WTC11 (cell line): ENCODE measurements around the gene COL18A1. TPM values are rescaled to one million over a fixed set of nuclear protein-coding genes. Genes with fewer than 3 reads are reported as not detected.

Experiments
- ATAC-seq: fragments of 200-7000 bp; cut with Tn5 transposase; 2 replicates; pipeline ENCODE4 v1.10.0; 2021; ENCODE audit warnings: mild to moderate bottlenecking, moderate library complexity
- CTCF ChIA-PET: fragments of 300-600 bp; sonication (Branson Sonifier 250); formaldehyde crosslinking; loops from one replicate; lab custom pipeline; 2021; ENCODE audit warnings: antibody characterized with exemption; lab: Charles Lee
- POLR2A ChIA-PET: fragments of 350-600 bp; sonication (Branson Sonifier 250); formaldehyde crosslinking; loops from one replicate; lab custom pipeline; 2021; ENCODE audit warnings: antibody characterized with exemption; lab: Charles Lee
- DNase-seq: peaks from one replicate; pipeline ENCODE4 v3.0.0; 2021; ENCODE audit warnings: low spot score
- H3K27ac Mint-ChIP-seq: 2 replicates; pipeline ENCODE4 v1.8.0; 2021; ENCODE audit warnings: mixed read lengths
- H3K27me3 Mint-ChIP-seq: 2 replicates; pipeline ENCODE4 v1.8.0; 2021; ENCODE audit warnings: low read depth, mild to moderate bottlenecking, moderate library complexity, mixed read lengths
- H3K36me3 Mint-ChIP-seq: 2 replicates; pipeline ENCODE4 v1.8.0; 2021; ENCODE audit warnings: mixed read lengths
- H3K4me1 Mint-ChIP-seq: 2 replicates; pipeline ENCODE4 v1.8.0; 2022; ENCODE audit warnings: mixed read lengths
- H3K4me3 Mint-ChIP-seq: 2 replicates; pipeline ENCODE4 v1.8.0; 2021; ENCODE audit warnings: mild to moderate bottlenecking, moderate library complexity, mixed read lengths
- H3K9me3 Mint-ChIP-seq: 2 replicates; pipeline ENCODE4 v1.8.0; 2021; ENCODE audit warnings: mixed read lengths
- ATF1 ChIP-seq: sonication (generic); formaldehyde crosslinking; IDR thresholded peaks from 2 replicates; pipeline ENCODE4 v1.8.1; 2023; ENCODE audit warnings: mild to moderate bottlenecking, moderate library complexity, missing genetic modification reagents
- GABPB1 ChIP-seq: sonication (generic); formaldehyde crosslinking; IDR thresholded peaks from 2 replicates; pipeline ENCODE4 v1.8.1; 2023; ENCODE audit warnings: mild to moderate bottlenecking, missing genetic modification reagents
- IRF2 ChIP-seq: sonication (generic); formaldehyde crosslinking; IDR thresholded peaks from 2 replicates; pipeline ENCODE4 v1.8.0; 2022; ENCODE audit warnings: low read depth, missing genetic modification reagents, borderline replicate concordance
- PRRX2 ChIP-seq: fragments of 250-450 bp; sonication (Bioruptor Pico); IDR thresholded peaks from 2 replicates; pipeline ENCODE4 v1.8.0; 2021; ENCODE audit warnings: mild to moderate bottlenecking
- RELA ChIP-seq: sonication (generic); formaldehyde crosslinking; IDR thresholded peaks from 2 replicates; pipeline ENCODE4 v1.8.1; 2022; ENCODE audit warnings: missing genetic modification reagents, mild to moderate bottlenecking, borderline replicate concordance
- SMAD4 ChIP-seq: sonication (generic); formaldehyde crosslinking; IDR thresholded peaks from 2 replicates; pipeline ENCODE4 v1.8.0; 2022; ENCODE audit warnings: mild to moderate bottlenecking, missing genetic modification reagents
- ZNF121 ChIP-seq: sonication (generic); formaldehyde crosslinking; IDR thresholded peaks from 2 replicates; pipeline ENCODE4 v1.8.0; 2023; ENCODE audit warnings: missing genetic modification reagents
- ZNF232 ChIP-seq: sonication (generic); formaldehyde crosslinking; IDR thresholded peaks from 2 replicates; pipeline ENCODE4 v1.8.0; 2022; ENCODE audit warnings: mild to moderate bottlenecking, missing genetic modification reagents
- ZNF317 ChIP-seq: sonication (generic); formaldehyde crosslinking; IDR thresholded peaks from 2 replicates; pipeline ENCODE4 v1.8.1; 2023; ENCODE audit warnings: low read depth, mild to moderate bottlenecking, moderate library complexity, missing genetic modification reagents, borderline replicate concordance
- ZNF423 ChIP-seq: fragments of 250-450 bp; sonication (Bioruptor Pico); IDR thresholded peaks from 2 replicates; pipeline ENCODE4 v2.1.2; 2022; ENCODE audit warnings: mild to moderate bottlenecking, moderate library complexity
- total RNA-seq: library from RNA; stranded (reverse); gene quantifications from 3 replicates; pipeline ENCODE4 v1.2.3, GENCODE V29; 2021
- TF ChIP-seq, protein P1 (sequence below): fragments of 250-450 bp; sonication (Bioruptor Pico); IDR thresholded peaks from 2 replicates; pipeline ENCODE4 v2.1.2; 2022; ENCODE audit warnings: mild to moderate bottlenecking, moderate library complexity
- TF ChIP-seq, protein P2 (sequence below): sonication (generic); formaldehyde crosslinking; IDR thresholded peaks from 2 replicates; pipeline ENCODE4 v1.8.1; 2022; ENCODE audit warnings: low read depth, mild to moderate bottlenecking, moderate library complexity, missing genetic modification reagents, borderline replicate concordance
- TF ChIP-seq, protein P3 (sequence below): sonication (generic); formaldehyde crosslinking; IDR thresholded peaks from 2 replicates; pipeline ENCODE4 v1.8.0; 2023; ENCODE audit warnings: mild to moderate bottlenecking, missing genetic modification reagents
- TF ChIP-seq, protein P4 (sequence below): fragments of 200-600 bp; IDR thresholded peaks from 2 replicates; pipeline ENCODE4 v1.8.0; 2022; ENCODE audit warnings: antibody characterized with exemption
- TF ChIP-seq, protein P5 (sequence below): sonication (generic); formaldehyde crosslinking; IDR thresholded peaks from 2 replicates; pipeline ENCODE4 v1.8.0; 2022; ENCODE audit warnings: missing genetic modification reagents
- TF ChIP-seq, protein P6 (sequence below): fragments of 250-450 bp; sonication (Bioruptor Pico); IDR thresholded peaks from 2 replicates; pipeline ENCODE4 v1.9.0; 2021; ENCODE audit warnings: mild to moderate bottlenecking, borderline replicate concordance

Gene COL18A1
- total RNA-seq, 1 experiment from 2014 or later = 231 TPM

DNA sequence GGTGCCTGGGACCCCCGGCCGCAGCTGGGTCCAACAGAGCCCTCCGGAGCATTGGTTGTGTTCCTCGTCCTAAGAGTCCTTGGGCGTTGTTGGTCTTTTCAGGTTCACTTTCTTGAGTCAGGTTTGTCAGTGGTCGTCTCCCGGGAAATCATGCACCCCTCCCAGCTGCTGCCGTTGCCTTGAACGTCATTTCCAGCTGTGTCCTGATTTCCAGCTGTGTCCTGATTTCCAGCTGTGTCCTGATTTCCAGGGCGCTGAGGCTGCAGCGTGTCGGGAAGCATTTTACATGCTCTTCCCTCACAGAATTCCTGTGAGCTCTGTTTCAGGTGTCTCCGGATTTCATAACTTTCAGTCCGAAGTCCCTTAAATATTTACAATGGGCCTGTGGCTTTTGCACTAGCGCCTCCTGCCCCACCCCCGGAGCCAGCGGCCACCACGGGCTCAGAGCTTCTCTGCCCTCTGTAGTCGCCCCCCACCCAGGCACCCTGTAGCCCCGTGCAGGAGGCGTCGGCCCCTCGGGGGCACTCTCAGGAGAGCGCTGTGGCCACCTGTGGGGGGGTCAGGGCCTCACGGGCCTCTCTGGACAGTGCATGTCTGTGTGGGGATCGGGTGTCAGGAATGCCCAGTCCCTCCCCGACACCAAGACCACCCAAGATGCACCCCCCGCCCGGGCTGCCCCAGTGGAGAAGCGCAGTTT lies 66.7 kb downstream of the COL18A1 start:
- POLR2A ChIA-PET = no interaction called here
- H3K27ac Mint-ChIP-seq = peak overlapping the region; percentile 89

DNA sequence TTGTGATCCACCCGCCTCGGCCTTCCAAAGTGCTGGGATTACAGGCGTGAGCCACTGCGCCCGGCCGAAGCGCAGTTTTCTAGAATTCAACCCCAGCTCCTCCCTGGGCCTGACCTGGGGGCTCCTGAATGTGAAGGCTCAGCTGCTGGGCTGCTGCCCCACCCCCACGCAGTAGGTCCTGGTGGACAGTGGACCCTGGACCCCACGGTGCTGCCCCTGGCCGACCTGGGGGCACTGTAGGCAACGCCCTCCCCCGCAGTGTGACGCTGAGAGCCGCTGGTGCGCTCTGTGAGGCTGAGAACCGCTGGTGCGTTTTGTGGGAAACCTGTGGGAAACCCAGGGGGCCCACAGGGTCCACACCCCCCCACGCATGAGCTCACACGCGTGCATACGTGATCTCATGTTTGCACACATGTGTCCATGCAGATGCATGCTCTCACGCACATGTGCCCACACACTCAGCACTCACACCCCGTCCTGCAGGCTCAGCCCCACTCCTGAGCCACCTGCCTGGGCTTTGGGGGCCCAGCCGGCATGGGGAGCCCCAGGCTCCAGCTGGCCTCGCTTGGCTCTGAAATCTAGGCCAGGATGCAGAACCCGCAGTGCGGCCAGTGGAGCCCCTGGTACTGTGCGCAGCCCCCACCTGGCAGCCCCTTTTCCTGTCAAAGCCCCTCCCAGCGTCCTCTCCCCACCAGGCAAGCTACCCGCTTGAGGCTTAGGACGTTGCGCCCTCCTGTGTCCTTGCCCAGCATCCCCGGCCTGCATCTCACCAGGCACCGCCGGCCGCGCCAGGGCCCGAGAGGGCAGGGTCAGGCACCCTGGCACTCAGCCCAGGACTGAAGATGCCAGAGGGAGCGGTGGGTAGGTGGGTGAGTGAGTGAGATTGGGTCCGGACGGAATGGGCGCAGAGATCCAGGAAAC lies 67.7 kb downstream of the COL18A1 start:
- H3K36me3 Mint-ChIP-seq = peaks cover 24% of the 10 kb centered on the region
- POLR2A ChIA-PET = interaction anchor here (0.9 kb wide), 1 partner anchor 11 kb away, joined by 3 read pairs; no protein-coding TSS in a partner anchor
- H3K27ac Mint-ChIP-seq = no peak overlapping the region
- H3K27me3 Mint-ChIP-seq = no peaks in the 10 kb centered on the region
- ATAC-seq (no peak), DNase-seq (no peak)
- H3K4me3 Mint-ChIP-seq = no peak overlapping the region
- peaks cover 8% of the 10 kb centered on the region for H3K4me1 Mint-ChIP-seq
- no peaks in the 10 kb centered on the region for H3K9me3 Mint-ChIP-seq
- CTCF ChIA-PET = interaction anchor here (1.7 kb wide), 2 partner anchors 33 to 164 kb away, joined by 3 to 6 read pairs; no protein-coding TSS in a partner anchor
- TF ChIP-seq PRRX2 (CRISPR knock-in tag) = no peak
- TF ChIP-seq ZNF121 (CRISPR knock-in tag) = no peak
- TF ChIP-seq, protein P1, sequence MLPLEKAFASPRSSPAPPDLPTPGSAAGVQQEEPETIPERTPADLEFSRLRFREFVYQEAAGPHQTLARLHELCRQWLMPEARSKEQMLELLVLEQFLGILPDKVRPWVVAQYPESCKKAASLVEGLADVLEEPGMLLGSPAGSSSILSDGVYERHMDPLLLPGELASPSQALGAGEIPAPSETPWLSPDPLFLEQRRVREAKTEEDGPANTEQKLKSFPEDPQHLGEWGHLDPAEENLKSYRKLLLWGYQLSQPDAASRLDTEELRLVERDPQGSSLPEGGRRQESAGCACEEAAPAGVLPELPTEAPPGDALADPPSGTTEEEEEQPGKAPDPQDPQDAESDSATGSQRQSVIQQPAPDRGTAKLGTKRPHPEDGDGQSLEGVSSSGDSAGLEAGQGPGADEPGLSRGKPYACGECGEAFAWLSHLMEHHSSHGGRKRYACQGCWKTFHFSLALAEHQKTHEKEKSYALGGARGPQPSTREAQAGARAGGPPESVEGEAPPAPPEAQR (CRISPR knock-in tag) = no peak
- TF ChIP-seq, protein P2, sequence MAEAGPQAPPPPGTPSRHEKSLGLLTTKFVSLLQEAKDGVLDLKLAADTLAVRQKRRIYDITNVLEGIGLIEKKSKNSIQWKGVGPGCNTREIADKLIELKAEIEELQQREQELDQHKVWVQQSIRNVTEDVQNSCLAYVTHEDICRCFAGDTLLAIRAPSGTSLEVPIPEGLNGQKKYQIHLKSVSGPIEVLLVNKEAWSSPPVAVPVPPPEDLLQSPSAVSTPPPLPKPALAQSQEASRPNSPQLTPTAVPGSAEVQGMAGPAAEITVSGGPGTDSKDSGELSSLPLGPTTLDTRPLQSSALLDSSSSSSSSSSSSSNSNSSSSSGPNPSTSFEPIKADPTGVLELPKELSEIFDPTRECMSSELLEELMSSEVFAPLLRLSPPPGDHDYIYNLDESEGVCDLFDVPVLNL (CRISPR knock-in tag) = no peak
- TF ChIP-seq, protein P3, sequence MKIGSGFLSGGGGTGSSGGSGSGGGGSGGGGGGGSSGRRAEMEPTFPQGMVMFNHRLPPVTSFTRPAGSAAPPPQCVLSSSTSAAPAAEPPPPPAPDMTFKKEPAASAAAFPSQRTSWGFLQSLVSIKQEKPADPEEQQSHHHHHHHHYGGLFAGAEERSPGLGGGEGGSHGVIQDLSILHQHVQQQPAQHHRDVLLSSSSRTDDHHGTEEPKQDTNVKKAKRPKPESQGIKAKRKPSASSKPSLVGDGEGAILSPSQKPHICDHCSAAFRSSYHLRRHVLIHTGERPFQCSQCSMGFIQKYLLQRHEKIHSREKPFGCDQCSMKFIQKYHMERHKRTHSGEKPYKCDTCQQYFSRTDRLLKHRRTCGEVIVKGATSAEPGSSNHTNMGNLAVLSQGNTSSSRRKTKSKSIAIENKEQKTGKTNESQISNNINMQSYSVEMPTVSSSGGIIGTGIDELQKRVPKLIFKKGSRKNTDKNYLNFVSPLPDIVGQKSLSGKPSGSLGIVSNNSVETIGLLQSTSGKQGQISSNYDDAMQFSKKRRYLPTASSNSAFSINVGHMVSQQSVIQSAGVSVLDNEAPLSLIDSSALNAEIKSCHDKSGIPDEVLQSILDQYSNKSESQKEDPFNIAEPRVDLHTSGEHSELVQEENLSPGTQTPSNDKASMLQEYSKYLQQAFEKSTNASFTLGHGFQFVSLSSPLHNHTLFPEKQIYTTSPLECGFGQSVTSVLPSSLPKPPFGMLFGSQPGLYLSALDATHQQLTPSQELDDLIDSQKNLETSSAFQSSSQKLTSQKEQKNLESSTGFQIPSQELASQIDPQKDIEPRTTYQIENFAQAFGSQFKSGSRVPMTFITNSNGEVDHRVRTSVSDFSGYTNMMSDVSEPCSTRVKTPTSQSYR (CRISPR knock-in tag) = no peak
- no peak for TF ChIP-seq ZNF232 (CRISPR knock-in tag)
- no peak for TF ChIP-seq ATF1
- no peak for TF ChIP-seq IRF2
- TF ChIP-seq, protein P4, sequence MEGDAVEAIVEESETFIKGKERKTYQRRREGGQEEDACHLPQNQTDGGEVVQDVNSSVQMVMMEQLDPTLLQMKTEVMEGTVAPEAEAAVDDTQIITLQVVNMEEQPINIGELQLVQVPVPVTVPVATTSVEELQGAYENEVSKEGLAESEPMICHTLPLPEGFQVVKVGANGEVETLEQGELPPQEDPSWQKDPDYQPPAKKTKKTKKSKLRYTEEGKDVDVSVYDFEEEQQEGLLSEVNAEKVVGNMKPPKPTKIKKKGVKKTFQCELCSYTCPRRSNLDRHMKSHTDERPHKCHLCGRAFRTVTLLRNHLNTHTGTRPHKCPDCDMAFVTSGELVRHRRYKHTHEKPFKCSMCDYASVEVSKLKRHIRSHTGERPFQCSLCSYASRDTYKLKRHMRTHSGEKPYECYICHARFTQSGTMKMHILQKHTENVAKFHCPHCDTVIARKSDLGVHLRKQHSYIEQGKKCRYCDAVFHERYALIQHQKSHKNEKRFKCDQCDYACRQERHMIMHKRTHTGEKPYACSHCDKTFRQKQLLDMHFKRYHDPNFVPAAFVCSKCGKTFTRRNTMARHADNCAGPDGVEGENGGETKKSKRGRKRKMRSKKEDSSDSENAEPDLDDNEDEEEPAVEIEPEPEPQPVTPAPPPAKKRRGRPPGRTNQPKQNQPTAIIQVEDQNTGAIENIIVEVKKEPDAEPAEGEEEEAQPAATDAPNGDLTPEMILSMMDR = no peak
- TF ChIP-seq RELA = no peak
- TF ChIP-seq, protein P5, sequence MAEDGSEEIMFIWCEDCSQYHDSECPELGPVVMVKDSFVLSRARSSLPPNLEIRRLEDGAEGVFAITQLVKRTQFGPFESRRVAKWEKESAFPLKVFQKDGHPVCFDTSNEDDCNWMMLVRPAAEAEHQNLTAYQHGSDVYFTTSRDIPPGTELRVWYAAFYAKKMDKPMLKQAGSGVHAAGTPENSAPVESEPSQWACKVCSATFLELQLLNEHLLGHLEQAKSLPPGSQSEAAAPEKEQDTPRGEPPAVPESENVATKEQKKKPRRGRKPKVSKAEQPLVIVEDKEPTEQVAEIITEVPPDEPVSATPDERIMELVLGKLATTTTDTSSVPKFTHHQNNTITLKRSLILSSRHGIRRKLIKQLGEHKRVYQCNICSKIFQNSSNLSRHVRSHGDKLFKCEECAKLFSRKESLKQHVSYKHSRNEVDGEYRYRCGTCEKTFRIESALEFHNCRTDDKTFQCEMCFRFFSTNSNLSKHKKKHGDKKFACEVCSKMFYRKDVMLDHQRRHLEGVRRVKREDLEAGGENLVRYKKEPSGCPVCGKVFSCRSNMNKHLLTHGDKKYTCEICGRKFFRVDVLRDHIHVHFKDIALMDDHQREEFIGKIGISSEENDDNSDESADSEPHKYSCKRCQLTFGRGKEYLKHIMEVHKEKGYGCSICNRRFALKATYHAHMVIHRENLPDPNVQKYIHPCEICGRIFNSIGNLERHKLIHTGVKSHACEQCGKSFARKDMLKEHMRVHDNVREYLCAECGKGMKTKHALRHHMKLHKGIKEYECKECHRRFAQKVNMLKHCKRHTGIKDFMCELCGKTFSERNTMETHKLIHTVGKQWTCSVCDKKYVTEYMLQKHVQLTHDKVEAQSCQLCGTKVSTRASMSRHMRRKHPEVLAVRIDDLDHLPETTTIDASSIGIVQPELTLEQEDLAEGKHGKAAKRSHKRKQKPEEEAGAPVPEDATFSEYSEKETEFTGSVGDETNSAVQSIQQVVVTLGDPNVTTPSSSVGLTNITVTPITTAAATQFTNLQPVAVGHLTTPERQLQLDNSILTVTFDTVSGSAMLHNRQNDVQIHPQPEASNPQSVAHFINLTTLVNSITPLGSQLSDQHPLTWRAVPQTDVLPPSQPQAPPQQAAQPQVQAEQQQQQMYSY (CRISPR knock-in tag) = no peak
- TF ChIP-seq, protein P6, sequence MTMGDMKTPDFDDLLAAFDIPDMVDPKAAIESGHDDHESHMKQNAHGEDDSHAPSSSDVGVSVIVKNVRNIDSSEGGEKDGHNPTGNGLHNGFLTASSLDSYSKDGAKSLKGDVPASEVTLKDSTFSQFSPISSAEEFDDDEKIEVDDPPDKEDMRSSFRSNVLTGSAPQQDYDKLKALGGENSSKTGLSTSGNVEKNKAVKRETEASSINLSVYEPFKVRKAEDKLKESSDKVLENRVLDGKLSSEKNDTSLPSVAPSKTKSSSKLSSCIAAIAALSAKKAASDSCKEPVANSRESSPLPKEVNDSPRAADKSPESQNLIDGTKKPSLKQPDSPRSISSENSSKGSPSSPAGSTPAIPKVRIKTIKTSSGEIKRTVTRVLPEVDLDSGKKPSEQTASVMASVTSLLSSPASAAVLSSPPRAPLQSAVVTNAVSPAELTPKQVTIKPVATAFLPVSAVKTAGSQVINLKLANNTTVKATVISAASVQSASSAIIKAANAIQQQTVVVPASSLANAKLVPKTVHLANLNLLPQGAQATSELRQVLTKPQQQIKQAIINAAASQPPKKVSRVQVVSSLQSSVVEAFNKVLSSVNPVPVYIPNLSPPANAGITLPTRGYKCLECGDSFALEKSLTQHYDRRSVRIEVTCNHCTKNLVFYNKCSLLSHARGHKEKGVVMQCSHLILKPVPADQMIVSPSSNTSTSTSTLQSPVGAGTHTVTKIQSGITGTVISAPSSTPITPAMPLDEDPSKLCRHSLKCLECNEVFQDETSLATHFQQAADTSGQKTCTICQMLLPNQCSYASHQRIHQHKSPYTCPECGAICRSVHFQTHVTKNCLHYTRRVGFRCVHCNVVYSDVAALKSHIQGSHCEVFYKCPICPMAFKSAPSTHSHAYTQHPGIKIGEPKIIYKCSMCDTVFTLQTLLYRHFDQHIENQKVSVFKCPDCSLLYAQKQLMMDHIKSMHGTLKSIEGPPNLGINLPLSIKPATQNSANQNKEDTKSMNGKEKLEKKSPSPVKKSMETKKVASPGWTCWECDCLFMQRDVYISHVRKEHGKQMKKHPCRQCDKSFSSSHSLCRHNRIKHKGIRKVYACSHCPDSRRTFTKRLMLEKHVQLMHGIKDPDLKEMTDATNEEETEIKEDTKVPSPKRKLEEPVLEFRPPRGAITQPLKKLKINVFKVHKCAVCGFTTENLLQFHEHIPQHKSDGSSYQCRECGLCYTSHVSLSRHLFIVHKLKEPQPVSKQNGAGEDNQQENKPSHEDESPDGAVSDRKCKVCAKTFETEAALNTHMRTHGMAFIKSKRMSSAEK (CRISPR knock-in tag) = no peak

More for the DNA sequence above, 66.7 kb downstream of the COL18A1 start:
- Mint-ChIP-seq H3K36me3 (peaks cover 25% of the 10 kb centered on the region), H3K9me3 (no peaks in the 10 kb centered on the region), H3K4me3 (no peak overlapping the region), H3K4me1 (peaks cover 8% of the 10 kb centered on the region), H3K27me3 (no peaks in the 10 kb centered on the region)
- DNase-seq (no peak), ATAC-seq (no peak)
- CTCF ChIA-PET = interaction anchor here (0.9 to 1.7 kb wide), 3 partner anchors 9 to 163 kb away, joined by 3 to 6 read pairs (median 3); no protein-coding TSS in a partner anchor
- TF ChIP-seq ZNF423 (CRISPR knock-in tag) (peak; percentile 44; the same call in 1 of the 2 replicates), ZNF317 (no peak), GABPB1 (CRISPR knock-in tag) (peak; percentile 47; the same call in 1 of the 2 replicates), SMAD4 (CRISPR knock-in tag) (no peak)
